Neural cell (in vitro differentiated cells): ENCODE measurements around the gene RHBDF2. TPM values are rescaled to one million over a fixed set of nuclear protein-coding genes. Genes with fewer than 3 reads are reported as not detected.

Experiments
- H2AFZ ChIP-seq: fragments of 200-600, 300-800 bp; sonication (generic), shearing (Covaris generic); 2 replicates; pipeline ENCODE4 v1.6.0; 2014; ENCODE audit warnings: low read depth, mild to moderate bottlenecking, antibody characterized with exemption, low read length, moderate library complexity
- H3F3A ChIP-seq: fragments of 200-600 bp; shearing (Covaris generic); 2 replicates; pipeline ENCODE4 v1.6.1; 2016; ENCODE audit warnings: mild to moderate bottlenecking, moderate library complexity, mixed read lengths, antibody characterized with exemption, low read length; ENCODE audit not compliant: insufficient read depth, poor library complexity, severe bottlenecking
- H3K27ac ChIP-seq: fragments of 200-600, 300-800 bp; sonication (generic), shearing (Covaris generic); 2 replicates; pipeline ENCODE4 v1.5.1; 2014; ENCODE audit warnings: mild to moderate bottlenecking, low read length, moderate library complexity
- H3K27me3 ChIP-seq: fragments of 300-800, 200-600 bp; sonication (generic), shearing (Covaris generic); 2 replicates; pipeline ENCODE4 v1.6.0; 2014; ENCODE audit warnings: mild to moderate bottlenecking, low read depth, low read length, moderate library complexity; ENCODE audit not compliant: insufficient read depth
- H3K36me3 ChIP-seq: fragments of 300-800, 200-600 bp; sonication (generic), shearing (Covaris generic); 2 replicates; pipeline ENCODE4 v1.5.1; 2014; ENCODE audit warnings: mild to moderate bottlenecking, antibody characterized with exemption, low read length, moderate library complexity; ENCODE audit not compliant: insufficient read depth
- H3K4me2 ChIP-seq: fragments of 300-800, 200-600 bp; sonication (generic), shearing (Covaris generic); 2 replicates; pipeline ENCODE4 v1.6.0; 2014; ENCODE audit warnings: mild to moderate bottlenecking, low read length
- H3K4me3 ChIP-seq: fragments of 300-800, 200-600 bp; sonication (generic), shearing (Covaris generic); 2 replicates; pipeline ENCODE4 v1.5.1; 2014; ENCODE audit warnings: mild to moderate bottlenecking, low read length, moderate library complexity
- H3K79me2 ChIP-seq: fragments of 200-600 bp; shearing (Covaris generic); replicated peaks from 2 replicates; pipeline ENCODE4 v1.6.0; 2014; ENCODE audit warnings: mild to moderate bottlenecking, low read length, moderate library complexity; ENCODE audit not compliant: insufficient read depth
- H3K9ac ChIP-seq: fragments of 300-800, 200-600 bp; sonication (generic), shearing (Covaris generic); 2 replicates; pipeline ENCODE4 v1.6.1; 2016; ENCODE audit warnings: mild to moderate bottlenecking, low read length, mixed read lengths
- H3K9me2 ChIP-seq: fragments of 200-600 bp; shearing (Covaris generic); 2 replicates; pipeline ENCODE4 v1.6.1; 2016; ENCODE audit warnings: mild to moderate bottlenecking, low read length, mixed read lengths; ENCODE audit not compliant: insufficient read depth
- H3K9me3 ChIP-seq: fragments of 200-600, 300-800 bp; sonication (generic), shearing (Covaris generic); 2 replicates; pipeline ENCODE4 v1.6.1; 2016; ENCODE audit warnings: mild to moderate bottlenecking, mixed run types, low read length, moderate library complexity, mixed read lengths
- H4K20me1 ChIP-seq: fragments of 200-600 bp; shearing (Covaris generic); 2 replicates; pipeline ENCODE4 v1.6.1; 2016; ENCODE audit warnings: mild to moderate bottlenecking, mixed run types; ENCODE audit not compliant: insufficient read depth
- CTCF ChIP-seq: fragments of 450-650 bp; IDR thresholded peaks from 2 replicates; pipeline ENCODE4 v1.5.1; 2014; ENCODE audit warnings: antibody characterized with exemption, mild to moderate bottlenecking, moderate library complexity; ENCODE audit not compliant: poor library complexity, severe bottlenecking
- EP300 ChIP-seq: fragments of 450-650 bp; conservative IDR thresholded peaks from 2 replicates; pipeline ENCODE4 v1.6.1; 2014; ENCODE audit warnings: antibody characterized with exemption, mild to moderate bottlenecking, moderate library complexity; ENCODE audit not compliant: poor library complexity, severe bottlenecking
- RAD21 ChIP-seq: fragments of 450-650 bp; conservative IDR thresholded peaks from 2 replicates; pipeline ENCODE4 v1.6.1; 2014; ENCODE audit warnings: antibody characterized with exemption, mild to moderate bottlenecking, moderate library complexity
- REST ChIP-seq: IDR thresholded peaks from 2 replicates; pipeline ENCODE4 v1.6.1; 2012; ENCODE audit warnings: borderline replicate concordance
- SMC3 ChIP-seq: fragments of 450-650 bp; conservative IDR thresholded peaks from 2 replicates; pipeline ENCODE4 v1.6.1; 2014; ENCODE audit warnings: antibody characterized with exemption, mild to moderate bottlenecking, moderate library complexity; ENCODE audit not compliant: poor library complexity
- polyA plus RNA-seq: library from polyadenylated mRNA; depleted of rRNA; stranded (reverse); fragments of >200 nt; gene quantifications from 2 replicates; pipeline ENCODE4 v1.2.3, GENCODE V29; 2014

Gene RHBDF2
- polyA plus RNA-seq, 1 donor from 2014 or later: not detected

- H3K27me3 ChIP-seq: no peaks in the 10 kb centered on the region
- no peaks in the 10 kb centered on the region for H3K9me3 ChIP-seq
Observed at GRCh38 chr17:76512366-76513305, 11.4 kb upstream of the RHBDF2 start.

More at GRCh38 chr17:76512366-76513305, 11.4 kb upstream of the RHBDF2 start:
- Histone ChIP-seq H3K9ac (no peak overlapping the region), H3K79me2 (no peaks in the 10 kb centered on the region), H3K4me2 (no peak overlapping the region), H3K36me3 (no peaks in the 10 kb centered on the region), H3K27ac (no peak overlapping the region), H2AFZ (no peak overlapping the region), H3K4me3 (no peak overlapping the region), H4K20me1 (no peaks in the 10 kb centered on the region), H3K9me2 (no peaks in the 10 kb centered on the region), H3F3A (no peaks in the 10 kb centered on the region)
- TF ChIP-seq EP300 (no peak), RAD21 (no peak), CTCF (no peak), SMC3 (no peak), REST (no peak)
